A673 (cell line): ENCODE results near the gene EHD3. TPM values are rescaled to one million over a fixed set of nuclear protein-coding genes. Genes with fewer than 3 reads are reported as not detected.

Experiments used
- BruUV-seq: library from RNA; stranded (reverse); fragments of 400-500 nt; replicated peaks from 2 replicates; lab custom pipeline; 2021; lab: Mats Ljungman, UMichigan
- CTCF ChIA-PET: fragments of 300-600 bp; sonication (Branson Sonifier 250); formaldehyde crosslinking; loops from one replicate; lab custom pipeline; 2022; ENCODE audit warnings: antibody characterized with exemption; lab: Charles Lee
- POLR2A ChIA-PET: fragments of 300-600 bp; sonication (Branson Sonifier 250); formaldehyde crosslinking; loops from one replicate; lab custom pipeline; 2022; ENCODE audit warnings: antibody characterized with exemption; ENCODE audit not compliant: low non-redundant PET; lab: Charles Lee
- DNase-seq: peaks from one replicate; pipeline ENCODE4 v3.0.0-alpha.2; 2015; ENCODE audit warnings: low spot score
- H3K27ac ChIP-seq: fragments of 200-600 bp; sonication (generic); 2 replicates; pipeline ENCODE4 v1.5.1; 2016; ENCODE audit warnings: mixed run types, low read depth, mild to moderate bottlenecking, mixed read lengths, antibody characterized with exemption, low read length; ENCODE audit not compliant: poor library complexity, severe bottlenecking
- H3K27me3 ChIP-seq: fragments of 200-600 bp; sonication (generic); replicated peaks from 2 replicates; pipeline ENCODE4 v1.6.1; 2017; ENCODE audit warnings: mixed run types, low read depth, mild to moderate bottlenecking, mixed read lengths, antibody characterized with exemption, low read length; ENCODE audit not compliant: insufficient read depth, poor library complexity
- H3K36me3 ChIP-seq: fragments of 200-600 bp; sonication (generic); 2 replicates; pipeline ENCODE4 v1.6.1; 2016; ENCODE audit warnings: mixed run types, mild to moderate bottlenecking, mixed read lengths, antibody characterized with exemption, low read length; ENCODE audit not compliant: insufficient read depth, poor library complexity, severe bottlenecking
- H3K4me1 ChIP-seq: fragments of 200-600 bp; sonication (generic); 2 replicates; pipeline ENCODE4 v1.6.1; 2017; ENCODE audit warnings: mixed run types, mild to moderate bottlenecking, mixed read lengths, antibody characterized with exemption, low read length; ENCODE audit not compliant: insufficient read depth, poor library complexity, severe bottlenecking
- H3K4me3 ChIP-seq: fragments of 200-600 bp; sonication (generic); 2 replicates; pipeline ENCODE4 v1.5.1; 2016; ENCODE audit warnings: low read depth, mixed run types, mild to moderate bottlenecking, mixed read lengths, low read length; ENCODE audit not compliant: poor library complexity, severe bottlenecking
- H3K9me3 ChIP-seq: fragments of 200-600 bp; sonication (generic); 2 replicates; pipeline ENCODE4 v1.6.1; 2016; ENCODE audit warnings: mixed run types, low read depth, mild to moderate bottlenecking, mixed read lengths, antibody characterized with exemption, low read length; ENCODE audit not compliant: poor library complexity, severe bottlenecking
- CTCF ChIP-seq: fragments of 300-800, 200-600 bp; sonication (generic); conservative IDR thresholded peaks from 2 replicates; pipeline ENCODE4 v1.5.1; 2017; ENCODE audit warnings: low read depth, mild to moderate bottlenecking, antibody characterized with exemption, low read length, moderate library complexity, mixed read lengths
- EZH2 ChIP-seq: fragments of 200-600 bp; sonication (generic); IDR thresholded peaks from 2 replicates; pipeline ENCODE4 v1.6.1; 2017; ENCODE audit warnings: borderline replicate concordance, low read depth, mild to moderate bottlenecking, mixed read lengths, antibody characterized with exemption, low read length; ENCODE audit not compliant: poor library complexity, severe bottlenecking
- intact Hi-C: fragments of 100-400 bp; cut with micrococcal nuclease; formaldehyde crosslinking; loops from one replicate; pipeline ENCODE4 v1.10.0; 2022; ENCODE audit not compliant: unreplicated experiment
- total RNA-seq: library from RNA; stranded (reverse); gene quantifications from 2 replicates; pipeline ENCODE4 v1.2.3, GENCODE V29; 2021

Gene EHD3
- total RNA-seq, 1 experiment from 2014 or later: 4.4 TPM

GRCh38 chr2:31227711-31228125 lies 6.2 kb upstream of the EHD3 start:
- intact Hi-C loops: no loop called here

DNA sequence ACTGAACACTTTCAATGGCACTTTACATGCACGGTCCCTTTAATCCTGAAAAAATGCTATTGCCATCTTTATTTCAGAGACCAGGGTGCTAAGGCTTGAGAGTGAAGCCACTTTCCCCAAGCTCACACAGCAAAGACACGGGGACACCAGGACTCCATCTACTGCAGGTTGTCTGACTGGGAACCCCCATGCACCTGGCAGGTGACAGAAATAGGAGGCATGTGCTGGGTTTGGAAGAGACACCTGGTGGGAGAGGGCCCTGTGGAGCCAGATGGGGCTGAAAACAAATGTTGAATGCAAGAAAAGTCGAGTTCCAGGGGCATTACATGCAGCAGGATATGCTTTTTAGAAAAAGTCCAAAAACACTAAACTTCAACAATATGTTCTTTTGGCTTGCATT lies 5.2 kb upstream of the EHD3 start:
- CTCF ChIA-PET: no interaction called here
- TF ChIP-seq EZH2: no peak
- TF ChIP-seq CTCF: no peak
- Histone ChIP-seq H3K4me1 (no peaks in the 10 kb centered on the region), H3K27me3 (peaks cover 41% of the 10 kb centered on the region), H3K9me3 (no peaks in the 10 kb centered on the region), H3K36me3 (no peaks in the 10 kb centered on the region), H3K4me3 (no peak overlapping the region), H3K27ac (no peak overlapping the region)
- intact Hi-C loops: no loop called here
- DNase-seq: no peak
- POLR2A ChIA-PET: no interaction called here
- no TSS peak for BruUV-seq

More at GRCh38 chr2:31227711-31228125, 6.2 kb upstream of the EHD3 start:
- no peak for TF ChIP-seq CTCF
- TF ChIP-seq EZH2: no peak
- ChIA-PET POLR2A (no interaction called here), CTCF (no interaction called here)
- H3K4me1 ChIP-seq: no peaks in the 10 kb centered on the region
- H3K27me3 ChIP-seq: peaks cover 46% of the 10 kb centered on the region
- no peaks in the 10 kb centered on the region for H3K9me3 ChIP-seq
- BruUV-seq: no TSS peak
- no peak overlapping the region for H3K27ac ChIP-seq
- DNase-seq: no peak
- no peak overlapping the region for H3K4me3 ChIP-seq
- H3K36me3 ChIP-seq: no peaks in the 10 kb centered on the region

DNA sequence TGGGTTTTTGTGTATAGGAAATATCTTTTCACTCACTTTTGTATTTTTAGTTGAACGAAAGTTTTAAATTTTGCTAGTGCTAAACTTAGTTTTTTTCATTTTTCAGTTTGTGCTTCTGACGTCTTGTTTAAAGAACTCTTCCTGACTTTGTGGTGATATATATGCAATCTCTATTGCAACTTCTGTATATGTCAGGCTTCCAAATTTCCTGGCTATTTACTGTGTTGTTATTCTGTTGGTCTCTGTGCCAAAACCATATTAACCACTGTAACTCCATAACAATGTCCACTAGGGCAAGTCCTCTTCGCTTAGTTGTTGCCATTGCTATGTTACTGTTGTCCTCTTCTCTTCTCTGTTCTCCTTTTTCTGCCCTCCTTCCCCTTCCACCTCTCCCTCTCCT lies 3.2 kb upstream of the EHD3 start:
- TF ChIP-seq CTCF (no peak), EZH2 (no peak)
- intact Hi-C loops: no loop called here
- H3K27ac ChIP-seq: no peak overlapping the region
- CTCF ChIA-PET: no interaction called here
- BruUV-seq: no TSS peak
- POLR2A ChIA-PET: no interaction called here
- DNase-seq: no peak
- H3K9me3 ChIP-seq: no peaks in the 10 kb centered on the region
- peaks cover 5% of the 10 kb centered on the region for H3K4me1 ChIP-seq
- no peak overlapping the region for H3K4me3 ChIP-seq
- peaks cover 24% of the 10 kb centered on the region for H3K27me3 ChIP-seq
- H3K36me3 ChIP-seq: no peaks in the 10 kb centered on the region
